HL-60 (cell line): ENCODE data around the gene LRRC8B.
A peak's percentile ranks its signal among the peaks of the same experiment; 100 is the strongest.
"Not testable (repeated sequence)": the region's sequence is repeated elsewhere in the genome, so short reads cannot be mapped to it uniquely, and the experiment has no call there.

ENCODE experiments used
- DNase-seq, 2 experiments: peaks; one replicate each; pipeline ENCODE4 v3.0.0-alpha.2; 2010 to 2020; ENCODE audit warnings: low read depth in 1 of 2, low spot score in 1 of 2
- H3K27ac ChIP-seq: fragments of 250-450 bp; sonication (Bioruptor Pico); replicated peaks from 2 replicates; pipeline ENCODE4 v1.5.1; 2020; ENCODE audit warnings: mild to moderate bottlenecking, moderate library complexity
- H3K27me3 ChIP-seq: fragments of 250-450 bp; sonication (Bioruptor Pico); 2 replicates; pipeline ENCODE4 v1.5.1; 2021; ENCODE audit warnings: mild to moderate bottlenecking, moderate library complexity; ENCODE audit not compliant: insufficient read depth, poor library complexity, severe bottlenecking
- H3K4me3 ChIP-seq: replicated peaks from 2 replicates; pipeline ENCODE4 v1.5.1; 2011; ENCODE audit warnings: mild to moderate bottlenecking, control low read depth, low read length; ENCODE audit not compliant: insufficient read depth
- CTCF ChIP-seq: IDR thresholded peaks from one replicate; pipeline ENCODE4 v1.5.1; 2011; ENCODE audit warnings: low read length, control low read depth, inconsistent platforms; ENCODE audit not compliant: insufficient read depth
- GABPA ChIP-seq: IDR thresholded peaks from 2 replicates; pipeline ENCODE4 v1.6.1; 2012; ENCODE audit warnings: low read depth
- POLR2AphosphoS5 ChIP-seq: IDR thresholded peaks from 2 replicates; pipeline ENCODE4 v1.6.1; 2012; ENCODE audit warnings: low read depth
- REST ChIP-seq: IDR thresholded peaks from 2 replicates; pipeline ENCODE4 v1.6.1; 2012; ENCODE audit warnings: low read depth; ENCODE audit not compliant: insufficient replicate concordance
- SPI1 ChIP-seq: IDR thresholded peaks from 2 replicates; pipeline ENCODE4 v1.6.1; 2012; ENCODE audit warnings: low read depth, mild to moderate bottlenecking, borderline replicate concordance

The LRRC8B gene

GRCh38 chr1:89519779-89520358 is 4.8 kb upstream of the LRRC8B start:
- Histone ChIP-seq H3K27me3 (no peaks in the 10 kb centered on the region), H3K27ac (no peak overlapping the region), H3K4me3 (no peak overlapping the region)
- peak in 1 of 2 experiments; percentile 57 for DNase-seq
- TF ChIP-seq GABPA = no peak
- peak; percentile 45 for TF ChIP-seq CTCF

- not testable (repeated sequence) for H3K4me3 ChIP-seq
These were observed 2.7 kb upstream of the LRRC8B start for GRCh38 chr1:89521977-89522376.

GRCh38 chr1:89523572-89524368 is 859 bp upstream of the LRRC8B start:
- DNase-seq = peak; percentile 57 to 66

More at GRCh38 chr1:89521977-89522376, 2.7 kb upstream of the LRRC8B start:
- not testable (repeated sequence) for H3K27ac ChIP-seq, DNase-seq, H3K27me3 ChIP-seq

More at GRCh38 chr1:89523572-89524368, 859 bp upstream of the LRRC8B start:
- no peak for TF ChIP-seq CTCF
- peak; percentile 34; the same call in 1 of the 2 replicates for TF ChIP-seq SPI1
- no peak for TF ChIP-seq REST
- TF ChIP-seq GABPA = no peak
- TF ChIP-seq POLR2AphosphoS5 = peak; percentile 76
- Histone ChIP-seq H3K27me3 (no peaks in the 10 kb centered on the region), H3K27ac (peak overlapping the region; percentile 87), H3K4me3 (peak overlapping the region; percentile 87)
